ENCODE measurements around the gene EGLN3.
"Not testable (repeated sequence)": the region's sequence is repeated elsewhere in the genome, so short reads cannot be mapped to it uniquely, and the experiment has no call there.

Gene EGLN3

DNA sequence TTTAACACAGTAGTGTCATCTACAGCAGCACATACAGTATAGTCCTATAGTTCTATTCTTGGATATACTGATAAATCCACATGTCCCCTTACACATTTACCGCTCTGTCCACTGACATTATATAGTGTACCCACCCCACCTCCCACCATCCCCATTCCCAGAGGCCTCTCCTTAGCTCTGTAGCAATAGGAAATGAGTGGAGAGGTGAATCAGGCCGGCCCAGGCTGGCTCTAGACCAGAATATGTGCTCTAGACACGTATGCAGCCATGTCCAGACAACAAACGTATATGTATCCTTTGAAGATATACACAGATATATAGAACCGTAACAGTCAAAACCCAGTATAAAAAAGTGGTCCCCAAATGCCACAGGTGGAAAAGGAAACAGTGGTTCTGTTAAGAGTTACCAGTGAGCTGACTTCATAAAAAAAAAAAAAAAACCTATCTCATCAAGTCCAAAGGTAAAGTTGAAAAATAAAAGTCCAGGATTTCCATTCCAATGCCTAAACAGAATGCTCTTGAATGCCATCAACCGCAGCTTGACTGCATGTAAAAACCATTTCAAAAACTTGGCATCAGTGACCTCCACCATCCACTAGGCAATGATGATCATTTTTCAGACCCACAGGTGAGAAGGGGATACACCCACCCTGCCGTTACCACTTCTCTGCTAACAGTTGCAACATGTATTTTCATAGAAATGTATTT lies 16.7 kb downstream of the EGLN3 start:
- DNase-seq: no peak

DNA sequence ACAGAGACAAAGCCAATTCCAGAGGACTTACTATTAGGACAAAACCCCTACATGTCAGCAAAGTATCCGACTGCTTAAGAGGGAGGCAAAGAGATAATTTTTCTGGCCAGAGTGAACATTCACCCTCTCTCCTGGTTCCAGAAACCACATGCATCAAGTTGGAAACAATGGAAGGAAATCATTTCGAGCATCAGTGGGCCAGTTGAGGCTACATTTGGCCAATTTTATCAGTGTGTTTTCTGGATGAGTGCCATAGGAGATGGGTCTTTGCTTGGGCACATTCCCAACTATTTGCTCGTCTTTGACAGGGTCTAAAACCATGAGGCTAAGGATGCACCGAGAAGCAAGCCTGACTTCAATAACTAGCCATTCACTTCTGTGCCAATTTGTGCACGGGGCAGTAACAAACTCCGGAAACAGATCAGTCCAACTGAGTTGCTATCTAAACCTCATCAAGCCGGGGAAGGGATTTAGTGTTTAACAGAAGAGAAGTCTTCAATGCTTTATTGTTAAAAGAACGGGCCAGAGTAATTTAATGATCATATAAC lies 17.4 kb downstream of the EGLN3 start:
- DNase-seq: no peak

DNA sequence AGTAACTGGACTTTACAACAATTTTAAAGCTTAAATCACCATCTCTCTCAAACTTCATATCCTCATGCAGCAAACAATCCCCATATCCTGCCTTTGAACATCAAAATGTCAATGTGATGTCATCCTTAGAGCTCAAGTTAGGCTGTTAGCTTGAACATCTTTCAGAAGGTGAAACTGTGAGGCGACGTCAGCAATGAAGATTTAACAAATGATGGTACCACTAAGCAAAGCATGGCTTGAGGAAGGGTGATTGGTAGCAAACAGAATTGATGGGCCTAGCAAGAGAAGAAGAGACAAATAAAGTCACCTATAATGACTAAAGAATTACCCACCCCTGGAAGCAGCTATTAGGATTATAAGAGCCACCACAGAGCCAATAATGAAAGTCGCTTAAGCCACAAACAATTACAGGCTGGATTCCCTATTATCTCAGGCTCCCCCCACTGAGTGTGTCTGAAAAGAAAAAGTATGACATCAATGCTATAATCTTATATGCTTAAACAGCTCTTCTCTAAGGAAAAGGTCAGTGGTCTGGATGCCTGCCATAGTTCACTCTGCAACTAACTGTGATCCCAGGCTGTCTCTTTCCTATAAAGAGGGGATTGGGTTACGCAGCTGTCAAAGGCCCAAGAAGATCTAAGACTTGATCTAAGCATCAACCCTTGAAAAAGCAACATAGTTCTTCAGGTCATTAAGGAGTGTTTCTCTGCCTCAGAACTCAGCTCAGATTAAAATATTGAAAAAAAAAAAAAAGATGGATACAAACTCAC lies 18.1 kb downstream of the EGLN3 start:
- no peak for DNase-seq

DNA sequence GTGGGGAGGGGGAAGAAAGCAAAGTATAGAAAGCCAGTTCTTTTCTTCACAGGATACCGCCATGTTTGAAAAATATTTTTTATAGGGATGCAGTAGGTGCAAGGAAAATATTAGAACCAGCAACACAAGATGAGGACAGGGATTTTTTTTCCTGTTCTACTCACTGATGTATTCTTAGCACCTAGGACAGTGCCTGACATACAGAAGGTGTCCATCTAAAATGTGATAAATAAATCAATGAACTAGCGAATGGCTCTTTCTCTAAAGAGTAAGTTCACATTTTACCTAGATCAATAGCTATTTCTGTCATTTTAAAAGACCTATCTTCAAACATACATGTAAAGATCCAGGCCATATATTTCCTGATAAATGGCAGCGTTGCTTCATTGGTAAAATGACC lies 18.8 kb downstream of the EGLN3 start:
- DNase-seq: no peak

DNA sequence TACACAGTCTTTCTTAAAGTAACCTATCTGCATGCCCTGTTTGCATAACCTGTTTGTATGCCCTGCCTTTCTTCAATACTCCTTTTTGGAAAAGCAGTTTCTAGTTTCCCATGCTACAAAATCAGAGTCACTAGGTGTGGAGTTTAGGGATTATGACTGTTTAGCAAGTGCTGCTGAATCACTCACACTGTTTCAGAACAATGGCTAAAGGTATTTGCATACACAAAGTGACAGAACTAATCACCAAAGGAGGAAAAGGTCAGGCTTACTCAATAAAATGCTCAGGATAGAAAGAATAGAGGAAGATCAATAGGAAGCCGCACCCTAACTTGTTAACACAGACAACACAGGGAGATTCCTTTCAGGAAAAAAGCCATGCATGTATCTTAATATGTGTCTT lies 19.4 kb downstream of the EGLN3 start:
- DNase-seq: no peak

DNA sequence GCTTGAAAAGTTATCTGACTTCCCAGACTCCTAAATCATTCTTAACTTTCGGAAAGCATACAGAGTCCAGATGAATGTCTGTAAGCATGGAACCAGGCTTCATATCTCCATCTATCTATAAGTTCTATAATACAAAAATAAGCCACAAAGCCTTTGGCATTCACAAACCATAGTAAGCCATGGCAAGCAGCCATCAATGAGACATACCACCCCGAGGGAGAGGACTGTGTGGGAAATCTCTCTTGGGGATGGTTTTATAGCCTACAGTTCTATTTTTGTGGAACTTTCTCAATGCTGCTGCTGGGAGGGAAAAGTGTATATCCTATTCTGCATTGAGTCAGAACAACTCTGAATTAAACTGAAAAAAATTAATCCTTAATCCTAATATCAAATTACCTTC lies 20.4 kb downstream of the EGLN3 start:
- DNase-seq: no peak

DNA sequence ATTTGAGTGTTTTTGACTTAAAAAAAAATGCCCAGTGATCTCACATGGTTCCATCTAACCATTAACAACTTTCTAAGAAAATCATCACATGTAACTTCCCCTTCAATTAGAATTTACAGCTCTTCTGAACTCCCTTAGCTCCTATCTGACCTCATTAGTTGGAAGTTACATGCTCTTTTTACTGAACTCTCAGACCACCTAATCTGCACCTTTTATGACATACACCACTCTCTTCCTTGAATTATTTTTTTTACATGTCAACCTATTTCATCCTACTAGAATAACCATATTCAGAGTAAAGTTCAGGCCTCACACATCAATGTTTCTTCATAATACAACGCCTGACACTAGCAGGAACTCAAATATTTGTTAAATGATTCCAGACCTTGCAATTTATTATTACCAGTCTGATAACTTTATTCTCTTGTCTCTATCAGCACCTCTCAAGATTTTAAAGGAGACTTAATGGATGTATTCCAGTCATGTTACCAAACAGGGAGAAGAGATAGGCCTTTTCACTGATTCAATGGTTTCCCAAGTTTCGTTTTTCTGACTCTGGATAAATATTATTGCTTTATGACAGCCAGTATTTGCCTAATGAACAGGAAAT lies 21.0 kb downstream of the EGLN3 start:
- no peak for DNase-seq

DNA sequence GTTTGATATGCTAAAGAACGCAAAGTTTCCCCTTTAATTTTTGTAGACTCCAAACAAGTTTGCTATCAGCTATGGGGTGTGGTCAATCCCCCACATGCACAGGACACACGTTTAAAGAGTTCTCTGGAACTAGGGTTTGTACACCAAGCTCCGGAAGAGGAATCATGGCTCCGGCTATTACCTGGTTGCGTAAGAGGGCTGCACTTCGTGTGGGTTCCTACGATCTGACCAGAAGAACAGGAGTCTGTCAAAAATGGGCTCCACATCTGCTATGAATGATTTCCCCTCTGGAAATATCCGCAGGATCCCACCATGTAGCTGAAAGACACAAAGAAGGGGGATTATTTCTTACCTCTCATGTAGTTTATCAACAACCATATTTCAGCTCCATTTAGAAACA lies 22.0 kb downstream of the EGLN3 start:
- DNase-seq: no peak

DNA sequence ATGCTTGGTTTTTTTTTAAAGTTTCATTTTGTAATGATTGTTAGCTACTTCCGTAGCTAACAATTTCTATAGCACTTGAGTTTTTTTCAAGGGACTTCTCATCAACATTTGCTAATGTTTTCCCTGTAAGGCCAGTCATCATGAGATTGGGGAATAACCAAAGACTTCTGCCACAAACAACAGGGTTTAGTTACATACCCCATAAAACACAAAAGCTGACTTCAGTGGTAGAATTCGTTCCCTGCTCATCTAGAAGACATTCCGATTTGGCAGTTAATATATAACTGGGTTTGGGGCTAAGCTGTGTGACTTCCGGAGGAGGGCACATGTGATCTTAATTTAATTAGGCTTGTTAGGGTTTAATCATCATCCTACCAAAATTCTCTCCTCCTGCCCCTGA lies 22.9 kb downstream of the EGLN3 start:
- DNase-seq: no peak

DNA sequence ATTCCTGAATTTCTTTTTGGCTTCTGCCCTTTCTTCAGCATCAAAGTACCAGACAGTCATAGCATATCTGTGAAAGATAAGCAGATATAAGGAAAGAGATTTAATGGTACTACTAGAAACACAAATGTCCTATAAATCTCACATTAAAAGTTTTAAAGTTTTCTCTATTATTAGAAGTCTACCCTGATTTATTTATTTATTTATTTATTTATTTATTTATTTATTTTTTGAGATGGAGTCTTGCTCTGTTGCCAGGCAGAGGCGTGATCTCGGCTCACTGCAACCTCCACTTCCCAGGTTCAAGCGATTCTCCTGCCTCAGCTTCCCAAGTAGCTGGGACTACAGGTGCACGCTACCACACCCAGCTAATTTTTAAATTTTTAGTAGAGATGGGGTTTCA lies 23.9 kb downstream of the EGLN3 start:
- not testable (repeated sequence) for DNase-seq

DNA sequence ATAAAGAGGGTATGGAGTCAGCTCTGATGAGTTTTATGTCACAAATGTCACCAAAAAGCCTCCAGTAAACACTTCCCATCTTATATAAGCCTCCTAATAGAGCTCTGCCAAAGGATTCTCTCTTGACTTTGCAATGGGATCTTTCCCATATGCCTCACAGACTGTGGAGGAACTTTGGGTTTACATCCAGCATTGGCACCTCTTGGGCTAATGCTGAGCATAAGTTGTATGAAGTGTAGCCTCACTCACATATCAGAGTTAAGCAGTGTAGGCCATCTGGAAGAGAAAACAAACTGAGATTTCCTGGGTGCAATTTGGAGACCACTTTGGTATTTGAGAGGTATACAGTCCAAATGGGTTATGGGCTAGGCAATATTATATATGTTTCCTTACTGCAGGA lies 24.9 kb downstream of the EGLN3 start:
- DNase-seq: no peak

DNA sequence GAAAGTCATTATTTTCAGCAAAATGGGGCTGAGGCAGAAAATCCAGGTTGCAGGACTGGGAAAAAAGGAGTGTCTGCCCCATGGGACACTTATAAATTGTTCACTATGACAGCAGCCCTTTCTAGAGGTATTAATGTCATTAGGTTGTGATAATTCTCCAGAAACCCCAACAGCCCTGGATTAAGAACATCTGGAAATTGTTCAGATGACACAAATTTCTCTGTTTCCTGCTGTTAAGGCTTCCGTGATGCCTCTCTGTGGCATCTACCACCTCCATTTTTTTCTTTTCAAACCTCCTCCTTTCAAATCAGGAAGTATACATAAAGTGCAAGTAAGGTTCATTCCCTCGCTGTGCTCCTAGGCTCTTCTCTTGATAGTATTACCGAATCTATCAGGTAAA lies 25.6 kb downstream of the EGLN3 start:
- no peak for DNase-seq

DNA sequence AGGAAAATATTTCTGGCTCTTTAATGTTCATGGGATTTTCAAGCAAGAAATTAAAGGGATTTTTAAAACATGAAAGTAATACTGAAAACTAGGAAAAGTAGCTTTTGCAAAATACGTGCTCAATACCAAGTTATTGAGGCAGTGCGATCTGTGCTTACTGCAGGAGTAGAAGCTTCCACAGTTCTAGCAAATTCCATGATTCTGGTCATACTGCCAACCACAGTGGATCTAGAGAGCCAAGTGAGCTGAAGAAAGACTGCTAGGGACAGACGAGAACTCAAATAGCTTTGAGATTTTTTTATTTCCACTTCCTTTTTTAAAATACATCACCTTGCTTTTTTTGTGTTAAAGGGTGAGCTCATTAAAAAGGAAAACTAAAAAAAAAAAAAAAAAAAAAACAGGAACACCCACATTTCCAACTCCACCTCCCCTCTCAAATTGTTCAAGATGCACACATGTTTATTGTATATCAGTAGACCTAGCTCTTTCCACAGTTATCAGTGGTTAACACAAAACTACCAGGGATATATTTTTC lies 26.2 kb downstream of the EGLN3 start:
- DNase-seq: no peak

DNA sequence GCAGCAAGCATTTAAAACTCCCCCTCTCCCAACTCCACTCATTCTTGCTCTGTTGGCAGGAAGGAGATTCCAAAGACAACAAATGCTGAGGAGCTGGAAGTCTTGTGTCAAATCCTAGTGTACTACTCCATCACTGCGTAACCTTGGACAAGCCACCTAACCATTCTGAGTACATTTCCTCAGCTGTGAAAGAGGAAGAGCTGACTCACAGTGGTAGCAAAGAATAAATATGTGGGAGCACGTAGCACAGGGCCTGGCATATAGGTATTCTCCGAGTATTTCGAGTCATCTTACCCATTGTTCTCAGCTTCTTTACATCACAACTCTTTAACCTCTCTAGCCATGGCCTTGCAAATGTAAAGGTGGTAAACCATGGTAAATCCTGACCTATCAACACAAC lies 28.7 kb downstream of the EGLN3 start:
- DNase-seq: no peak

DNA sequence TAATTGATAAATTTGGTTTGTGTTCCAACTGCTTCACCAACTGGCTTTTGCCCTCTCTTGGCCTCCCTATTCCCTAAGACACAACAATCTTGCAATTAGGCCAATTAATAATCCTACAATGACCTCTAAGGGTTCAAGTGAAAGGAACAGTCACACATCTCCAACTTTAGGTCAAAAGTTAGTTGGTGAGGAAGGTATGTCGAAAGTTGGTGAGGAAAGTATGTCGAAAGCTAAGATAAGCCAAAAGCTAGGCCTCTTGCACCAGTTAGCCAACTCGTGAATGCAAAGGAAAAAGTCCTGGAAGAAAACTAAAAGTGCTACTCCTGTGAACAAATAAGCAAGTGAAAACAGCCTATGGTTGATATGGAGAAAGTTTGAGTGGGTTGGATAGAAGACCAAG lies 32.6 kb downstream of the EGLN3 start:
- no peak for DNase-seq

DNA sequence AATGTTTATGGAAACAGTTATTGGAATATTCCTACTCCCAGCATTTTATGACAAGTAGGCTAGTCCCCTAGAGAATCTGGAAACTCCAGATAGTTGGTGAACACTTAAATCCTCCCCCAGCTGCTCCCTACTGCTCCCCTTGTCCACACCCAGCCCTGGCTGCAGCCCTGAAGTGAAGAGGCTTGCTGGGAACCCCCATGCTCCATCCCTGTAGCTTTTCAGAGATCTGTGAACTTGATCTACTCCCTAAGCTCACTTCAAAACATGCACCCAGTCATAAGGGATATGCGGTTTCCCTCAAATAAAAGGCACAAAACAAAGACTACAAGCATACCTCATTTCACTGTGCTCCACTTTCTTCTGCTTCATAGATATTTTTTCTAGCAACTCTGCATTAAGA lies 33.2 kb downstream of the EGLN3 start:
- no peak for DNase-seq

DNA sequence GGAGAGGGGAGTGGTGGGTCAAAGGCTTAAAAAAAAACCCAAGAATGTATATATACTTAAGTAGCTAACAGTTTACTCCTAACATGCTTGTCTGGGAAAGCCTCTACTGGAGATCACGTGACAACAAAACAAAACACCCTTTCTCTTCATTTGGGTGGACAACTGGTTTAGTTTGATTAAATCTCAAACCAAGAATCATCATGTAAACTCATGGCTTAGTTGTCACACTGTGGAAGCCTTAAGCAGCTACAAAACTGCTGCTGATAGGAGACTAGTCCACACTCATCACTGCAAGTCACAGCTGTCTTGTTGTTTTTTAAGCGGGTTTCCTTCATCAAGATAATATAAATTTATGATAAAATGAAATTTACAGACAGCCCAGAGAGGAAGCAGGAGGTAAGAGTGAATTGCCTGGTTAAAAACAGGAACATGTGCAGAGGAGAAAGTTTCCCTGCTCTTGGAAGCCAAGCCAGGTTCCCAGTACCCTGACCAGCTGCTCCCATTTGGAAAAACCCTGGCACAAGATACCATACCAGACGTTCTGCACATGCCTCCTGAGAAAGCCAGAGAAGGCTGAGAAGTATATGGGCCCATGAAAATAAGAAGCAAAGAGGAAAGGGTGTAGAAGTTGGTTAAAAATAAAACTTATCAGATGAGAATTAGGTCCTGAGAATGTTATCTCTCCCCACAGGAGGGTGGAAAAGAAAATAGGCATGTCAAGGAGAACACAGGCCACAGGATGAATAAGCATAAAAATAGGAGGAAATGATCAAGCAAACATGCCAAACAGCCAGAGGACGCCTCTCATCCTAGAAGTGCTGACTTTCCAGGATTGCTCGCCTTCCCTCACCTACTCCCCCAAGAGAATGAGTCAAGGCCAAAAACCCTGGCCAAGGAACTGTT lies 34.0 kb downstream of the EGLN3 start:
- DNase-seq: no peak

DNA sequence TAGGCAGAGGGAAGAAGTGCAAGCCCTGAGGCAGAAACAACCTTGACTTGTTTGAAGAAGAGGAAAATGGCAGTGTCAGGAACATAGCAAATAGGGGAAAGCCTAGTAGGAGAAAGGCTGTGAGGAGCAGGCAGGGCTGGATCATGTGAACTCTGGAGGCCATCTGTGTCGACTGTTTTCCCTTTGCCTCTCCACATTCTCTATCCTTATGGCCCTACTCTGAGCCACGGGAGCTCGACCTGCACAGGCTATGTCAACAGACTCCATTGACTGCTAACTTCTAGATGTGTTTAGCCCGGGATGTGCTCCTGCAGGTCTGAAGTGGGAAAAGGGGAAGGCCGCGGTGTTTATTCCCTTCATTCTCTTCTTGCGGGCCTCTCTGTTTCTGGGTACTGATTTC lies 35.2 kb downstream of the EGLN3 start:
- DNase-seq: no peak

DNA sequence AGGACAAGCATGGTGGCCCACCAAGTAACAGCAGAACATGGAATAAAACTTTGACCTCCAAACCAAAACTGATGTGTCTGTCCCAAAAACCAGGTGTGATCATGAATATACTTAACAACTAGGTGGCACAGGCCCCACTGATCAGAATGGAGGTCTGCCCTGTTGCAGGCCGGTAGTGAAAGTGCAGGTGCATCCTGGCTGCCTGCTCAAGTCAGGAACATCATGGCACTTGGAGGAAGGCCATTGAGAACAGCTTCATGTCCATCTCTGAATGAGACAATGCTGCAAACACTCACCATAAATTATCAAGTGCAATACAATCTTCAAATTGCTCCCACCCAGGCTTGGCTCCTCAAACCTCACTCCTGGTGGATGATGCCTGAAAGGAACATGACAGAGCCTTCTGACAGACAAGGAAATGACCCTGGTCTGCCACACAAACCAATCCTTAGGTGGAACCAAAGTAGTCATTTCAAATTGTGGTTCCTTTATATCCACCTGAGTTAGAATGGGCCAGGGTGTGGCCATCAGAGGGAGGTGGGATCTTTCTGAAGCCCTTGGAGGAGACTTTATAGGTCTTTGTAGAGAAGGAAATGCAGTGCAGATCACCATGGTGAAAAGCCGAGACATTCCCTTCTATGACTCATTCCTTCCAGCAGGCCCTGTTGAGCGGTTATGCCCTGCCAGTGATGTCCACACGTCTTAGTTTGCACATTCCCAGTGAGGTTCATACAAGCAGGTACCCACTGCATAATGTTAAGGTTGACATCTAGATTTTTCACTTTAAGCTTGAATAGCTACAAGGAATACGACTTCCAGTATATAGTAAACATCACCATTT lies 36.0 kb downstream of the EGLN3 start:
- DNase-seq: no peak

DNA sequence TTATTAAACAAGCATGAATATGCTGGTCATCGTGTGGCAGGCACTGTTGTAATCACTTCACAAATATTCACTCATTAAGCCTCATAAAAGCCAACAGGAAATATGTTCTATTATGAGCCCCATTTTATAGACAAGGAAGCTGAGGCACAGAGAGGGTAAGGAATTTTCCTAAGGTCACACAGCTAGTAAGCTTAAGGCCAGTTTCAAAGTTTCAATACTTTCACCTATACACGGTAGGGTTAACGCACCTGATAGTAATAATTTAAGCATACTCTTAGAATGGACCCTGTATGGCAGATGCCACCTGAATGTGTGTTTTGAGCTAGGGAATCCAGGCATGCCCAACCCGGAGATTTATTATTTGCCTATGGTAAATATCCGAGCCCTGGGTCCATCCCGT lies 39.8 kb downstream of the EGLN3 start:
- DNase-seq: no peak

DNA sequence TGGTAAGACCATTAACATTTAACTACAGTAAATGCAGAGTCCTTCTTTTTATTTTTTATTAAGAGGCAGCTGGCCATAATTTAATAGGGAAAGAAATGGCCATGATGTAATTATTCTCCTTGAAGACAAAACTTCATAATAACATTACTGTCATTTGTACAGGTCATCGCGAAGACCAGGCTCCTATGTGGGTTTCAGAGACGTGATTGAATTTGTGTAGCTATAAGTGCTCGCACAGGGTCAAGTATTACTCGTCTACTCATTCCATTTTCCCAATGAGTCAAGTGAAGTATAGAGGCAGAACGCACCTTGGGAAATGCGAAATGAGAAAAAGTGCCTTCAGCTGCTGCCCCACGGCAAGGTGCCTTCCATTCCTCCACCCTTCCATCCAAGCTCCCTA lies 40.4 kb downstream of the EGLN3 start:
- DNase-seq: no peak
